Vagina (tissue), 2 donors: ENCODE measurements around the gene MAGEF1.

Experiments used
- CTCF ChIP-seq, 3 experiments: fragments of 450-650 bp in 2 of 3; fragments of 200-600 bp in 1 of 3; sonication (generic) in 1 of 3; IDR thresholded peaks; one replicate each; pipeline ENCODE4 v1.5.1; 2017 to 2019; ENCODE audit warnings: antibody characterized with exemption in 3 of 3, mild to moderate bottlenecking in 2 of 3, moderate library complexity in 2 of 3
- POLR2AphosphoS5 ChIP-seq, 2 donors: sonication (generic); formaldehyde crosslinking; IDR thresholded peaks; one replicate each; pipeline ENCODE4 v1.9.0; 2017; ENCODE audit warnings: antibody characterized with exemption in 2 of 2, mild to moderate bottlenecking in 2 of 2, low read depth in 1 of 2; ENCODE audit not compliant: insufficient read depth in 1 of 2

DNA sequence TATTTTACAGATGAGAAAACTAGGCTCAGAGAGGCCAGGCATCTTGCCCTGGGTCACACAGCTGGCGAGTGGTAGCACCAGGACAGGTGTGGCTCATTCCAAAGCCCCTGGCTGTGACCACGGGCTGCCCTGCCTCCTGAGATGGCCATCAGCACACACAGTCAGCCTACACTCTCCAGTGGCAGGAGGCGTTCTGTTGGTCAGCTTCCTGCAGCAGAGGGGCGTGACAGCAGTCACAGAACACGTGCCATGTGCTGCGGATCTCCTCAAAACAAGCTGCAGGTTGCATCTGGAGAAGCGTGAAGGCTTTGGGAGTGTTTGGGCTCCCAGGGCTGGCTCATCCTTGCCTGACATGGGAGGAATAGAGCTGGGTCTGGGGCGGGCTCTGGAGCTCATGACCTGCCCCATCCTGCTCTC lies 43.5 kb upstream of the MAGEF1 start:
- TF ChIP-seq POLR2AphosphoS5 (IDR thresholded peaks at IDR 0.05; ENCODE audit: insufficient read depth in 1 of 2, low read depth in 1 of 2), result no peak
- TF ChIP-seq CTCF (IDR thresholded peaks at IDR 0.05), result no peak
